ENCODE results near the gene MT1A.

GRCh38 chr16:56594292-56594619 is 44.2 kb upstream of the MT1A start:
- TF ChIP-seq CTCF (IDR thresholded peaks at IDR 0.05) (no peak), POLR2A (IDR thresholded peaks at IDR 0.05) (no peak), EP300 (IDR thresholded peaks at IDR 0.05) (no peak)
